Breast epithelium (tissue), 4 donors: Measurements from ENCODE around the gene DPM2. TPM values are rescaled to one million over a fixed set of nuclear protein-coding genes. Genes with fewer than 3 reads are reported as not detected.

ENCODE experiments used
- DNase-seq, 2 donors: peaks; one replicate each; pipeline ENCODE4 v3.0.0-alpha.2; 2019; ENCODE audit warnings: low spot score in 2 of 2
- H3K27ac ChIP-seq, 2 donors: fragments of 200-600 bp; sonication (generic) in 1 of 2; one replicate each; pipeline ENCODE4 v1.5.1; 2016 to 2019; ENCODE audit warnings: mild to moderate bottlenecking in 1 of 2
- H3K27me3 ChIP-seq, 2 donors: fragments of 200-600 bp; sonication (generic) in 1 of 2; one replicate each; pipeline versions ENCODE4 v1.5.1 to v1.6.0; 2017 to 2019; ENCODE audit warnings: control low read depth in 1 of 2, mild to moderate bottlenecking in 1 of 2
- H3K36me3 ChIP-seq: fragments of 200-600 bp; one replicate; pipeline ENCODE4 v1.5.1; 2019
- H3K4me1 ChIP-seq, 2 donors: fragments of 200-600 bp; sonication (generic); one replicate each; pipeline ENCODE4 v1.5.1; 2016 to 2019; ENCODE audit warnings: control low read depth in 1 of 2
- H3K4me3 ChIP-seq, 3 donors: fragments of 200-600 bp; sonication (generic); 1 replicate in 2 of 3; 2 replicates in 1 of 3; pipeline ENCODE4 v1.5.1; 2016 to 2019; ENCODE audit warnings: mild to moderate bottlenecking in 3 of 3, moderate library complexity in 2 of 3
- H3K9me3 ChIP-seq, 2 donors: fragments of 200-600 bp; sonication (generic) in 1 of 2; one replicate each; pipeline ENCODE4 v1.5.1; 2016 to 2019; ENCODE audit warnings: control low read depth in 1 of 2
- POLR2A ChIP-seq: fragments of 450-650 bp; IDR thresholded peaks from one replicate; pipeline ENCODE4 v1.6.1; 2016; ENCODE audit warnings: antibody characterized with exemption, mild to moderate bottlenecking, moderate library complexity
- POLR2AphosphoS5 ChIP-seq, 3 donors: sonication (generic); formaldehyde crosslinking; IDR thresholded peaks; one replicate each; pipeline ENCODE4 v1.6.1; 2017; ENCODE audit warnings: antibody characterized with exemption in 3 of 3
- intact Hi-C: fragments of 100-400 bp; cut with DNase I; formaldehyde crosslinking; loops from one replicate; pipeline ENCODE4 v1.15.1; 2023; ENCODE audit warnings: low total_unique reads
- total RNA-seq, 3 donors: library from RNA; depleted of rRNA; stranded (reverse); fragments of >200 nt; gene quantifications; one replicate each; pipeline ENCODE4 v1.1.0, GENCODE V29; 2016
- TF ChIP-seq, protein P1 (sequence below), 3 donors: fragments of 450-650 bp; IDR thresholded peaks; one replicate each; pipeline ENCODE4 v1.5.1; 2016 to 2017; ENCODE audit warnings: antibody characterized with exemption in 3 of 3, mild to moderate bottlenecking in 3 of 3, moderate library complexity in 3 of 3

The DPM2 gene
- total RNA-seq, 3 donors from 2014 or later = 10.6 to 17.4 (median 17.1) TPM

DNA sequence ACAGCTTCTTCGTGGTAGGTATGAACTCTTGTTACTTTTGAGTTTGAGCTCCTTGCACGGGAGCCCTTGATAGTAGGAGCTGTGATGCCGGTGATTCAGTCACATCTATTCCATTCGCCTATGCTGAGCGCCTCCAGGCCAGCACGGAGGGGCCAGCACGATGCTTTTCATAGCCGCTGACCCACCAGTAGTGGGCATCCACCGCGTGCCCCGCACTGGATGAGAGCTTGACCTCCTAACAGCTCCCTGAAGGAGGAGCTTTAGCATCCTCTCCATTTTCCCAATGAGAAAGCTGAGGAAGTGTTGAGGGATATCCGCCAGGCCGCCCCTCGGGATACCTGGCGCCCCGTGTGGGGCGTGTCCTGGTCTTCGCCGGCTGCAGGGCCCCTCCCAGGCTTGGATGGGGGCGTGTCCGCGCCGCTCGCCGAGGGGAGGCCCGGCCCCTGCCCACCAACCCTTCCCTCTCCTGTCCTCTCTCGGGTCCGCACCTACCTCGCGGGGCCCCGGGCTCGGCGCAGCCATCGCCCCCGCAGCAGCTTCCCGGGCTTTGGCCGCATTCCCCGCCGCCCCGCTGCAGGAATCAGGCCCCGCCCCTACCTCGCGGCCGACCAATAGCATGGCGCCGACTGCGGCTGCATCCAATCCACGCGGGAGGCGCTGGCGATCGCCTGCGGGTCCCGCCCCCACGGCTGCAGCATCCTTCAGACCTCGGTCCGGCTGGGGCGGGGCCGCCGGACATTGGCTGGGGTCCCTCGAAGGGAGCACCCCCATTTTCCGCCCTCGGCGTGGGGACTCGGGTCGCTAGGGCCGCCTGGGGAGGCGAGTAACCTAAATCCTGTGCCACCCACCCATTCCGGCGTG, 7.2 kb downstream of the DPM2 start, which contains the start of gene PIP5KL1:
Gene PIP5KL1 (minus strand): TSS at position 547 of the 861 bp plus-strand sequence. CDS start 25 bp downstream, at position 522.
- Histone ChIP-seq H3K4me3 (peak within 1 kb of the TSS; percentile 30 to 79 (median 58)), H3K27me3 (no peaks in the 10 kb centered on the region), H3K4me1 (peaks cover 5 to 9% of the 10 kb centered on the region in 2 donors), H3K36me3 (no peaks in the 10 kb centered on the region), H3K9me3 (no peaks in the 10 kb centered on the region), H3K27ac (peak within 1 kb of the TSS; percentile 0 to 54)
- DNase-seq = peak in 1 of 2 donors; percentile 65
- TF ChIP-seq, protein P1, sequence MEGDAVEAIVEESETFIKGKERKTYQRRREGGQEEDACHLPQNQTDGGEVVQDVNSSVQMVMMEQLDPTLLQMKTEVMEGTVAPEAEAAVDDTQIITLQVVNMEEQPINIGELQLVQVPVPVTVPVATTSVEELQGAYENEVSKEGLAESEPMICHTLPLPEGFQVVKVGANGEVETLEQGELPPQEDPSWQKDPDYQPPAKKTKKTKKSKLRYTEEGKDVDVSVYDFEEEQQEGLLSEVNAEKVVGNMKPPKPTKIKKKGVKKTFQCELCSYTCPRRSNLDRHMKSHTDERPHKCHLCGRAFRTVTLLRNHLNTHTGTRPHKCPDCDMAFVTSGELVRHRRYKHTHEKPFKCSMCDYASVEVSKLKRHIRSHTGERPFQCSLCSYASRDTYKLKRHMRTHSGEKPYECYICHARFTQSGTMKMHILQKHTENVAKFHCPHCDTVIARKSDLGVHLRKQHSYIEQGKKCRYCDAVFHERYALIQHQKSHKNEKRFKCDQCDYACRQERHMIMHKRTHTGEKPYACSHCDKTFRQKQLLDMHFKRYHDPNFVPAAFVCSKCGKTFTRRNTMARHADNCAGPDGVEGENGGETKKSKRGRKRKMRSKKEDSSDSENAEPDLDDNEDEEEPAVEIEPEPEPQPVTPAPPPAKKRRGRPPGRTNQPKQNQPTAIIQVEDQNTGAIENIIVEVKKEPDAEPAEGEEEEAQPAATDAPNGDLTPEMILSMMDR (IDR thresholded peaks at IDR 0.05) = no peak
- no peak for TF ChIP-seq POLR2A
- TF ChIP-seq POLR2AphosphoS5 (IDR thresholded peaks at IDR 0.05) = no peak
- intact Hi-C loops = no loop called here

DNA sequence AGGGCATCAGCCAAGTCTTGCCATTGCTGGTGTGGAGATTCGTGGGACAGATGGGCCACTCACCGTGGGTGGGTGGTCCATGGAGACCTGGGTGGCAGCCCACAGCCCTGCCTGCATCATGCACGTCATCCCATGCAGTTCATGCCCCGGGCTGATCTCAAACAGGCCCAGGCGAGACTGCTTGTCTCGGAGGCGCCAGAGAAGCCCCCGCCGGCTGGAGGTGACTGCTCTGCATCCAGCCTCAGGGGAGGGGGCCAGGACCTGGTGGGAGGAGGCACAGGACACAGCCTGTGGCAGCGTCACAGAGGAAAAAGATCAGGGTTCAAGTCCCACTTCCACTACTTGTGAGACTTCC, 8.1 kb downstream of the DPM2 start:
- H3K27me3 ChIP-seq = no peaks in the 10 kb centered on the region
- no peaks in the 10 kb centered on the region for H3K36me3 ChIP-seq
- peaks cover 5 to 9% of the 10 kb centered on the region in 2 donors for H3K4me1 ChIP-seq
- no peak overlapping the region for H3K27ac ChIP-seq
- no peaks in the 10 kb centered on the region for H3K9me3 ChIP-seq
- TF ChIP-seq POLR2AphosphoS5 (IDR thresholded peaks at IDR 0.05) (no peak), POLR2A (no peak)
- TF ChIP-seq, protein P1 (IDR thresholded peaks at IDR 0.05) = no peak
- no peak overlapping the region for H3K4me3 ChIP-seq
- no peak for DNase-seq
- intact Hi-C loops = loop anchor here (5.0 kb wide), 1 partner anchor 337 kb away; no protein-coding TSS in a partner anchor

DNA sequence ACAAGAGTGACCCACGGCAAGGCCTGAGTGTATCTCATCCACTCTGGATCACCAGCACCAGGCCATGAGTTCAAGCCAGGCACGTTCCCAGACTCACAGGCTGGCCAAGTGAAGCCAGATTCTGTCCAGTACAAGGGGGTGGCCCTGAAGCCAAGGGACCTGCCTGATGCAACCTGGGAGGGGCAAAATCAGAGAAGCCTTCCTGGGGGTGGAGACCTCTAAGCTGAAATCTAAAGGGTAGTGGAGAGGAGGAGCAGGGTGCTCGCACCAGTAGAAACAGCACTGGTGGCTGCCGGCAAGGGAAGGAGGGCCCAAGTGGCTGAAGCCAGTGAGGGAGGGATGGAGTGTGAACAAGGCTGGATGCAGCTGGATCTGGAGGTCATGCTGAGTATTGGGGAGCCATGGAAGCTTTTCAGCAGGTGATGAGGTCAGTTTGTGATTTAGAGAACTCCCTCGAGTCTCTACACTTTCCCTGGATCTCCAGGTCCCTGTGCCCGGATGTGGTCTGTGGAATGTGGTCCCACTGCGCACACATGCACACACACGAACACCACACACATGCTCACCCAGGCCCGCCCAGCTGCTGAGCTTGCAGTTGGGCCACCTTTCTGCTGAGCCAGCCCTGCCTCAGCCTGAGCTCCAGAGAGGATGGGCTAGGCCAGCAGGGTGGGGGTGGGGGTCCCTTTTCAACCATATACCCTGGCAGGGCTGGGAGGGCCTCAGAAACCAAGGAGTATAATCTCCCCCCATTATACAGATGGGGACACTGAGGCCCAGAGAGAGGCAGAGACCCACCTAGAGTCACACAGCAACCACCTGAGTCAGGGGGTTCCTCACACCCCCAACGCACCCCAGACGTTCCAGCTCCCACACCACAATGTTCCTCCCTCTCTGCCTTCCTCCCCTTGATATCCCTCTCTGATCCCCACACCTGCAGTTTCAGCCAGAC, 8.7 kb downstream of the DPM2 start:
- H3K27ac ChIP-seq = no peak overlapping the region
- H3K4me1 ChIP-seq = peaks cover 5 to 9% of the 10 kb centered on the region in 2 donors
- no peaks in the 10 kb centered on the region for H3K27me3 ChIP-seq
- no peak overlapping the region for H3K4me3 ChIP-seq
- H3K9me3 ChIP-seq = no peaks in the 10 kb centered on the region
- no peaks in the 10 kb centered on the region for H3K36me3 ChIP-seq
- intact Hi-C loops = loop anchor here (5.0 kb wide), 1 partner anchor 337 kb away; no protein-coding TSS in a partner anchor
- TF ChIP-seq POLR2AphosphoS5 (IDR thresholded peaks at IDR 0.05) = no peak
- TF ChIP-seq, protein P1 (IDR thresholded peaks at IDR 0.05) = no peak
- TF ChIP-seq POLR2A = no peak
- no peak for DNase-seq

DNA sequence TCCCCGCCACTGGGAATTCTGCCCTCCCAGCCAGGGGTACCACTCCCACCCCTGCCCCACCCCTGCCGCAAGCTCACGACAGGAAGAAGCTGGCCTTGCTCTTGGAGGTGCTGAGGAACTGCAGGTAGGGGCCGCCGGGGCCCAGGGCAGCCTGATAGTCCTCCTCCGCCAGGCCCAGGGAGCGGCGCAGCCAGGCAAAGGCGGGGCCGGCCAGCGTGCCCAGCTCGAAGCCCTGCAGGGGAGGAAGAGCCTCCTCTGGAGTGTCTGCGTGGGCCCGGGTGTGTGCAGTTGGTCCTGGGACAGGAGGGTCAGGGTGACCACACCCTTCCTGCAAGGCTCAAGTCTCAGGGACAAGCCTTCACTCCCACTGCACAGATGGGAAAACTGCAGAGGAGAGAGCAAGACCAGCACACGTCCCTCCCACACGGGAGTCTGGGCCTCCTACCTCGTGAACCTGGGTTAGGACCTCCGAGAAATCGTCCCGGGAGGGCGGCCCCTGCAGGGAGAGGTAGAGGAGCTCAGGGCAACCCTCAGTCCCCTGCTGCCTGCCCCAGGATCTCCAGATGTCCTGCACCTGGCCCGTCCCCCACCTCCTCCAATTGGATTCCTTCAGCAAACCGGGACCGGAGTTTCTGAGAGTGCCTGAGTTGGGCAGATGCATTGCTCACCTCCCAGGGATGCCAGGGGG, 9.5 kb downstream of the DPM2 start:
- H3K4me3 ChIP-seq = peak overlapping the region in 2 of 3 donors; percentile 61 to 69

More for the DNA sequence above, 9.5 kb downstream of the DPM2 start:
- no peak overlapping the region for H3K27ac ChIP-seq
- no peaks in the 10 kb centered on the region for H3K9me3 ChIP-seq
- H3K36me3 ChIP-seq = no peaks in the 10 kb centered on the region
- peaks cover 5 to 9% of the 10 kb centered on the region in 2 donors for H3K4me1 ChIP-seq
- intact Hi-C loops = loop anchor here (5.0 kb wide), 1 partner anchor 336 kb away; no protein-coding TSS in a partner anchor
- DNase-seq = no peak
- TF ChIP-seq POLR2A (no peak), POLR2AphosphoS5 (IDR thresholded peaks at IDR 0.05) (no peak)
- TF ChIP-seq, protein P1 (IDR thresholded peaks at IDR 0.05) = no peak
- no peaks in the 10 kb centered on the region for H3K27me3 ChIP-seq
